KMS-11 (cell line): Measurements from ENCODE around the gene SCAP.

Source experiments
- H2AFZ ChIP-seq: fragments of 200-600 bp; sonication (generic); 2 replicates; pipeline ENCODE4 v1.6.1; 2016; ENCODE audit warnings: antibody characterized with exemption, mixed run types, low read depth
- H3K27ac ChIP-seq: fragments of 200-600 bp; sonication (generic); 2 replicates; pipeline ENCODE4 v1.6.1; 2016; ENCODE audit warnings: mild to moderate bottlenecking, mixed run types
- H3K27me3 ChIP-seq: fragments of 200-600 bp; sonication (generic); 2 replicates; pipeline ENCODE4 v1.6.1; 2017; ENCODE audit warnings: mild to moderate bottlenecking, low read depth, mixed run types, moderate library complexity; ENCODE audit not compliant: insufficient read depth
- H3K36me3 ChIP-seq: fragments of 200-600 bp; sonication (generic); 2 replicates; pipeline ENCODE4 v1.6.1; 2017; ENCODE audit warnings: mild to moderate bottlenecking, mixed run types; ENCODE audit not compliant: insufficient read depth
- H3K4me1 ChIP-seq: fragments of 200-600 bp; sonication (generic); 2 replicates; pipeline ENCODE4 v1.6.1; 2016; ENCODE audit warnings: mild to moderate bottlenecking, low read depth, mixed run types; ENCODE audit not compliant: poor library complexity, severe bottlenecking
- H3K4me2 ChIP-seq: fragments of 200-600 bp; sonication (generic); 2 replicates; pipeline ENCODE4 v1.7.0; 2016; ENCODE audit warnings: mild to moderate bottlenecking, mixed run types
- H3K4me3 ChIP-seq: fragments of 200-600 bp; sonication (generic); IDR thresholded peaks from 2 replicates; pipeline ENCODE4 v1.6.1; 2017; ENCODE audit warnings: low read depth, low read length, mixed read lengths; ENCODE audit not compliant: insufficient read depth
- H3K79me2 ChIP-seq: fragments of 200-600 bp; sonication (generic); 2 replicates; pipeline ENCODE4 v1.6.1; 2016; ENCODE audit warnings: low read depth, mixed run types; ENCODE audit not compliant: insufficient read depth
- H3K9ac ChIP-seq: fragments of 200-600 bp; sonication (generic); 2 replicates; pipeline ENCODE4 v1.6.1; 2016; ENCODE audit warnings: mild to moderate bottlenecking, mixed run types
- H4K20me1 ChIP-seq: fragments of 200-600 bp; sonication (generic); 2 replicates; pipeline ENCODE4 v1.6.1; 2016; ENCODE audit warnings: mild to moderate bottlenecking, mixed run types; ENCODE audit not compliant: insufficient read depth
- TF ChIP-seq, protein P1 (sequence below): fragments of 200-600 bp; sonication (generic); conservative IDR thresholded peaks from 2 replicates; pipeline ENCODE4 v1.6.1; 2017; ENCODE audit warnings: low read depth, mild to moderate bottlenecking, antibody characterized with exemption, low read length, moderate library complexity, mixed read lengths

The SCAP gene

DNA sequence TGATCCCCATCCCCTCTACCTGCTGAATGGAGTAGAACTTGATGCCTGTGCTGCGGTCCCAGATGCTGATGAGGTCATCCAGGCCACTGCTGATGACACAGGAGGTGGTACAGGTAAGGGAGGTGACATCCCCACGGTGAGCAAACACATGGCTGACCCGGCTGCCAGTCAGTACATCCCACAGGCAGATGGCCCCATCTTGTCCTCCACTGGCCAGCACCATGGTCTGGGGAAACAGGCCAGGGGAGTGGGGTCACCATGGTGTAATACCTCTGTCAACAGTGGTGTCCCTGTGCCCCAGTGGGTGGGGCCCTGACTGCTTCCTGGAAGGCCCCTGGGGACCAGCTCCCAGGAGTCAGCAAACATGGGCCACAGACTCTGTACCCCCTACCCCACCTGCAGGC, 61.6 kb downstream of the SCAP start:
- Histone ChIP-seq H3K79me2 (no peaks in the 10 kb centered on the region), H3K9ac (no peak overlapping the region), H3K27ac (no peak overlapping the region), H3K36me3 (no peaks in the 10 kb centered on the region), H3K4me3 (no peak overlapping the region), H3K4me2 (no peak overlapping the region), H3K27me3 (no peaks in the 10 kb centered on the region), H2AFZ (no peak overlapping the region), H3K4me1 (no peaks in the 10 kb centered on the region), H4K20me1 (no peaks in the 10 kb centered on the region)
- TF ChIP-seq, protein P1, sequence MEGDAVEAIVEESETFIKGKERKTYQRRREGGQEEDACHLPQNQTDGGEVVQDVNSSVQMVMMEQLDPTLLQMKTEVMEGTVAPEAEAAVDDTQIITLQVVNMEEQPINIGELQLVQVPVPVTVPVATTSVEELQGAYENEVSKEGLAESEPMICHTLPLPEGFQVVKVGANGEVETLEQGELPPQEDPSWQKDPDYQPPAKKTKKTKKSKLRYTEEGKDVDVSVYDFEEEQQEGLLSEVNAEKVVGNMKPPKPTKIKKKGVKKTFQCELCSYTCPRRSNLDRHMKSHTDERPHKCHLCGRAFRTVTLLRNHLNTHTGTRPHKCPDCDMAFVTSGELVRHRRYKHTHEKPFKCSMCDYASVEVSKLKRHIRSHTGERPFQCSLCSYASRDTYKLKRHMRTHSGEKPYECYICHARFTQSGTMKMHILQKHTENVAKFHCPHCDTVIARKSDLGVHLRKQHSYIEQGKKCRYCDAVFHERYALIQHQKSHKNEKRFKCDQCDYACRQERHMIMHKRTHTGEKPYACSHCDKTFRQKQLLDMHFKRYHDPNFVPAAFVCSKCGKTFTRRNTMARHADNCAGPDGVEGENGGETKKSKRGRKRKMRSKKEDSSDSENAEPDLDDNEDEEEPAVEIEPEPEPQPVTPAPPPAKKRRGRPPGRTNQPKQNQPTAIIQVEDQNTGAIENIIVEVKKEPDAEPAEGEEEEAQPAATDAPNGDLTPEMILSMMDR: no peak

DNA sequence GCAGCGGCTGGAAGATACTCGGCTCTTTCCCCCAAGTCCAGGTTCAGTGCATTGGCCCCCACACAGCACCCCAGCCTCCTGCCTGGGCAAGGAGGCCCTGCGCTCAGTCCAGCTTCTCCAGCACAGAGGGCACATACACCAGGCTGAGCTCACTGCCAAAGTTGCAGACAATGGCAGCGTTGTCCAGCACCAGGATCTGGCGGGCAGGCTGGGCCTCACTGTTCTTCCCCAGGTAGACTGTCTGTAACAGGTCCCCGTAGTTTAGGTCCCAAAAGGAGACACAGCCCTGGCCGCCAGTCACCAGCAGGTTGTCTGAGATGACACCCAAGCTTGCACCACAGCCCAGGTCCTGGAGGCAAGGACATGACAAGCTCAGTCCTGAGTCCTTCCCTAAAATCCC, 62.0 kb downstream of the SCAP start:
- no peaks in the 10 kb centered on the region for H3K36me3 ChIP-seq
- H3K4me2 ChIP-seq: no peak overlapping the region
- H3K4me1 ChIP-seq: no peaks in the 10 kb centered on the region
- no peak overlapping the region for H2AFZ ChIP-seq
- H3K4me3 ChIP-seq: no peak overlapping the region
- H3K79me2 ChIP-seq: no peaks in the 10 kb centered on the region
- no peak overlapping the region for H3K27ac ChIP-seq
- H3K27me3 ChIP-seq: no peaks in the 10 kb centered on the region
- no peaks in the 10 kb centered on the region for H4K20me1 ChIP-seq
- no peak overlapping the region for H3K9ac ChIP-seq
- TF ChIP-seq, protein P1: no peak

DNA sequence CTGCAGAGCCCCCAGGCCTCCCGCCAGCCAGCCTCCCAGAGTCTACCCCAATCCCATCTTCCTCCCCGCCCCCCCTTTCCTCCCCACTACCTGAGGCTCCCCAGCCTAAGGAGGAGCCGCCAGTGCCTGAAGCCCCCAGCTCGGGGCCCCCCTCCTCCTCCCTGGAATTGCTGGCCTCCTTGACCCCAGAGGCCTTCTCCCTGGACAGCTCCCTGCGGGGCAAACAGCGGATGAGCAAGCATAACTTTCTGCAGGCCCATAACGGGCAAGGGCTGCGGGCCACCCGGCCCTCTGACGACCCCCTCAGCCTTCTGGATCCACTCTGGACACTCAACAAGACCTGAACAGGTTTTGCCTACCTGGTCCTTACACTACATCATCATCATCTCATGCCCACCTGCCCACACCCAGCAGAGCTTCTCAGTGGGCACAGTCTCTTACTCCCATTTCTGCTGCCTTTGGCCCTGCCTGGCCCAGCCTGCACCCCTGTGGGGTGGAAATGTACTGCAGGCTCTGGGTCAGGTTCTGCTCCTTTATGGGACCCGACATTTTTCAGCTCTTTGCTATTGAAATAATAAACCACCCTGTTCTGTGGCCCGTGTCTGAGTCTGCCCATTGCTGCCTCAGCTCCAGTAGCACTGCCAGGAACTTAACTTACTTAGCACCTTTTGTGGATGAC, 62.8 kb downstream of the SCAP start:
- H4K20me1 ChIP-seq: no peaks in the 10 kb centered on the region
- TF ChIP-seq, protein P1: no peak
- H3K4me2 ChIP-seq: no peak overlapping the region
- H3K4me1 ChIP-seq: no peaks in the 10 kb centered on the region
- no peak overlapping the region for H3K9ac ChIP-seq
- H2AFZ ChIP-seq: no peak overlapping the region
- no peaks in the 10 kb centered on the region for H3K36me3 ChIP-seq
- H3K79me2 ChIP-seq: no peaks in the 10 kb centered on the region
- no peak overlapping the region for H3K27ac ChIP-seq
- no peaks in the 10 kb centered on the region for H3K27me3 ChIP-seq
- no peak overlapping the region for H3K4me3 ChIP-seq

DNA sequence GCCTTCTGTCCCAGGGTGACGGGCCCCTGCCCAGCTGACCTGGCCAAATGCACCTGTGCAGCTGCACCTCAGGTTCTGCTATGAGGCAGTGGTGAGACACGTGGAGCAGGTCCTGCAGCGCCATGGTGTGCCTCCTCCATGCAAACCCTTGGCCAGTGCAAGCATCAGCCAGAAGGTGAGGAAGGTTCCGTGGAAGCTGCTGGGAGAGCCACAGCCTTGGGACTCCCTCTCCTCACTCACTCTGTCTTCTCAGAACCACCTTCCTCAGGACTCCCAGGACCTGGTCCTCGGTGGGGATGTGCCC, 63.3 kb downstream of the SCAP start:
- Histone ChIP-seq H3K4me1 (no peaks in the 10 kb centered on the region), H3K4me2 (no peak overlapping the region), H2AFZ (no peak overlapping the region), H3K36me3 (no peaks in the 10 kb centered on the region), H3K9ac (no peak overlapping the region), H3K27ac (no peak overlapping the region), H3K4me3 (no peak overlapping the region), H4K20me1 (no peaks in the 10 kb centered on the region), H3K27me3 (no peaks in the 10 kb centered on the region), H3K79me2 (no peaks in the 10 kb centered on the region)
- TF ChIP-seq, protein P1: no peak
